HepG2 (cell line): ENCODE measurements around the gene IFT80. TPM values are rescaled to one million over a fixed set of nuclear protein-coding genes. Genes with fewer than 3 reads are reported as not detected.

Experiments
- BHLHE40 ChIP-seq: IDR thresholded peaks from 2 replicates; pipeline ENCODE4 v1.6.1; 2011; ENCODE audit warnings: low read length, improper control_type of control experiment
- EEA1 ChIP-seq: sonication (generic); formaldehyde crosslinking; IDR thresholded peaks from 2 replicates; pipeline ENCODE4 v1.5.1; 2020; ENCODE audit warnings: mild to moderate bottlenecking, missing genetic modification reagents, borderline replicate concordance
- FOSL2 ChIP-seq: sonication (generic); formaldehyde crosslinking; IDR thresholded peaks from 2 replicates; pipeline ENCODE4 v1.4.0; 2020; ENCODE audit warnings: missing genetic modification reagents
- FOXM1 ChIP-seq: sonication (generic); formaldehyde crosslinking; IDR thresholded peaks from 2 replicates; pipeline ENCODE4 v1.5.0; 2020; ENCODE audit warnings: missing genetic modification reagents
- HDAC2 ChIP-seq: sonication (generic); formaldehyde crosslinking; IDR thresholded peaks from 2 replicates; pipeline ENCODE4 v1.4.0; 2020; ENCODE audit warnings: missing genetic modification reagents
- IKZF4 ChIP-seq: sonication (generic); formaldehyde crosslinking; IDR thresholded peaks from 2 replicates; pipeline ENCODE4 v1.5.1; 2020; ENCODE audit warnings: borderline replicate concordance, mild to moderate bottlenecking, low read depth, missing genetic modification reagents; ENCODE audit errors: not compliant biosample characterization
- MAZ ChIP-seq, 2 experiments: sonication (generic) in 1 of 2; formaldehyde crosslinking in 1 of 2; IDR thresholded peaks; 2 replicates each; pipeline versions ENCODE4 v1.5.0 to v1.6.1; 2012 to 2020; ENCODE audit warnings: low read depth in 2 of 2, mild to moderate bottlenecking in 2 of 2, borderline replicate concordance in 1 of 2, improper control_type of control experiment in 1 of 2, low read length in 1 of 2, missing genetic modification reagents in 1 of 2, moderate library complexity in 1 of 2
- NFAT5 ChIP-seq: sonication (generic); formaldehyde crosslinking; IDR thresholded peaks from 2 replicates; pipeline ENCODE4 v1.4.0; 2020; ENCODE audit warnings: missing genetic modification reagents
- RFX5 ChIP-seq: IDR thresholded peaks from 2 replicates; pipeline ENCODE4 v1.6.1; 2011; ENCODE audit warnings: low read depth, low read length, improper control_type of control experiment
- TBP ChIP-seq: sonication (generic); formaldehyde crosslinking; IDR thresholded peaks from 2 replicates; pipeline ENCODE4 v1.5.0; 2020; ENCODE audit warnings: missing genetic modification reagents
- TBX3 ChIP-seq: fragments of 450-650 bp; IDR thresholded peaks from 2 replicates; pipeline ENCODE4 v1.6.1; 2017; ENCODE audit warnings: antibody characterized with exemption, mild to moderate bottlenecking, inconsistent platforms, borderline replicate concordance
- ZBTB20 ChIP-seq: sonication (generic); formaldehyde crosslinking; IDR thresholded peaks from 2 replicates; pipeline ENCODE4 v1.8.1; 2023; ENCODE audit warnings: missing genetic modification reagents, low read depth, mild to moderate bottlenecking, borderline replicate concordance
- ZBTB49 ChIP-seq: sonication (generic); formaldehyde crosslinking; IDR thresholded peaks from 2 replicates; pipeline ENCODE4 v1.4.0; 2020; ENCODE audit warnings: missing genetic modification reagents, borderline replicate concordance
- ZIK1 ChIP-seq: sonication (generic); formaldehyde crosslinking; IDR thresholded peaks from 2 replicates; pipeline ENCODE4 v1.5.0; 2020; ENCODE audit warnings: mild to moderate bottlenecking, low read depth, missing genetic modification reagents, borderline replicate concordance
- ZNF235 ChIP-seq: sonication (generic); formaldehyde crosslinking; IDR thresholded peaks from 2 replicates; pipeline ENCODE4 v1.8.1; 2023; ENCODE audit warnings: mild to moderate bottlenecking, missing genetic modification reagents, borderline replicate concordance
- ZNF343 ChIP-seq: sonication (generic); formaldehyde crosslinking; IDR thresholded peaks from 2 replicates; pipeline ENCODE4 v1.4.0; 2020; ENCODE audit warnings: mild to moderate bottlenecking, missing genetic modification reagents
- ZNF670 ChIP-seq: sonication (generic); formaldehyde crosslinking; IDR thresholded peaks from 2 replicates; pipeline ENCODE4 v1.8.0; 2022; ENCODE audit warnings: mild to moderate bottlenecking, missing genetic modification reagents, borderline replicate concordance
- ZNF704 ChIP-seq: sonication (generic); formaldehyde crosslinking; IDR thresholded peaks from 2 replicates; pipeline ENCODE4 v1.8.1; 2023; ENCODE audit warnings: mild to moderate bottlenecking, inconsistent platforms, moderate library complexity, missing genetic modification reagents, borderline replicate concordance
- ZNF839 ChIP-seq: sonication (generic); formaldehyde crosslinking; IDR thresholded peaks from 2 replicates; pipeline ENCODE4 v1.4.0; 2020; ENCODE audit warnings: missing genetic modification reagents, mild to moderate bottlenecking, borderline replicate concordance
- polyA plus RNA-seq, 8 experiments: library from polyadenylated mRNA; depleted of rRNA in 3 of 8; stranded (reverse) in 7 of 8; unstranded in 1 of 8; fragments of >200 nt; fragmentation: Illumina TruSeq in 4 of 8; extraction: Trizol in 4 of 8; gene quantifications; 2 replicates each; pipeline versions ENCODE4 v1.2.1 to v1.2.3, GENCODE V29; 2011 to 2016; ENCODE audit warnings: low read depth in 4 of 8, missing spikeins in 1 of 8, mixed read lengths in 1 of 8; ENCODE audit not compliant: insufficient read depth in 1 of 8
- total RNA-seq, 5 experiments: library from RNA; depleted of rRNA; stranded (reverse); fragments of >200 nt; fragmentation: Illumina TruSeq; extraction: Trizol; gene quantifications; 2 replicates each; pipeline ENCODE4 v1.2.3, GENCODE V29; 2016; ENCODE audit warnings: low read depth in 1 of 5

The IFT80 gene
- total and polyA plus RNA-seq, 2 of the 13 experiments (the other 11 are each of a cell fraction or from before 2014, with no cell fraction given): 11.4 to 15.7 TPM

GRCh38 chr3:160225176-160226025 is 173.6 kb downstream of the IFT80 start, which contains the start of gene C3orf80 (continued):
- TF ChIP-seq ZBTB49 (CRISPR knock-in tag) (no peak), ZBTB20 (CRISPR knock-in tag) (no peak), ZNF839 (CRISPR knock-in tag) (no peak), TBP (CRISPR knock-in tag) (no peak), NFAT5 (CRISPR knock-in tag) (no peak), FOXM1 (no peak), ZNF704 (CRISPR knock-in tag) (no peak), ZNF235 (CRISPR knock-in tag) (no peak), ZNF343 (CRISPR knock-in tag) (no peak), BHLHE40 (no peak), ZNF670 (CRISPR knock-in tag) (no peak), EEA1 (CRISPR knock-in tag) (no peak), MAZ (IDR thresholded peaks at IDR 0.05; ENCODE audit: borderline replicate concordance, low read depth, low read length) (peak; percentile 40; the same call in 1 of the 2 replicates), MAZ (CRISPR knock-in tag; IDR thresholded peaks at IDR 0.05; ENCODE audit: low read depth) (peak; percentile 91), FOSL2 (CRISPR knock-in tag) (no peak), IKZF4 (CRISPR knock-in tag) (no peak), RFX5 (no peak), TBX3 (no peak), ZIK1 (CRISPR knock-in tag) (no peak), HDAC2 (CRISPR knock-in tag) (no peak)
